SIG-M5 treated with dmso at 0.1 percent for 504 hours (cell line): ENCODE results near the gene PABPC1L.
"Not testable (repeated sequence)": the region's sequence is repeated elsewhere in the genome, so short reads cannot be mapped to it uniquely, and the experiment has no call there.

ENCODE experiments used
- DNase-seq: peaks from one replicate; lab custom pipeline; 2025; ENCODE audit not compliant: unreplicated experiment; lab: John Stamatoyannopoulos, UW

The PABPC1L gene

GRCh38 chr20:44909872-44910689, at the start of gene PABPC1L:
PABPC1L (plus strand) TSS chr20:44910060; CDS start chr20:44910144, 84 bp downstream.
- peak; percentile 58 for DNase-seq

GRCh38 chr20:44861531-44862006, 48.3 kb upstream of the PABPC1L start:
- DNase-seq, result no peak

- no peak for DNase-seq
These were observed 47.6 kb upstream of the PABPC1L start for GRCh38 chr20:44862286-44862685.

GRCh38 chr20:44863365-44864084, 46.3 kb upstream of the PABPC1L start:
- DNase-seq, result not testable (repeated sequence)

- not testable (repeated sequence) for DNase-seq
These were observed 45.4 kb upstream of the PABPC1L start for GRCh38 chr20:44864493-44864892.

- DNase-seq, result no peak
These were observed 43.0 kb upstream of the PABPC1L start for GRCh38 chr20:44866703-44867335.

- no peak for DNase-seq
These were observed 40.4 kb upstream of the PABPC1L start for GRCh38 chr20:44869471-44869870.

GRCh38 chr20:44882360-44882759, 27.5 kb upstream of the PABPC1L start:
- DNase-seq, result not testable (repeated sequence)

GRCh38 chr20:44883214-44883902, 26.5 kb upstream of the PABPC1L start:
- no peak for DNase-seq

- no peak for DNase-seq
These were observed 24.9 kb upstream of the PABPC1L start for GRCh38 chr20:44884907-44885391.

GRCh38 chr20:44885392-44886265, 24.2 kb upstream of the PABPC1L start, which contains the start of gene YWHAB:
YWHAB (plus strand) TSS chr20:44885705; CDS start chr20:44901534, 15,829 bp downstream.
- DNase-seq, result peak; percentile 98

- DNase-seq, result no peak
These were observed 23.6 kb upstream of the PABPC1L start for GRCh38 chr20:44886266-44886651.

GRCh38 chr20:44886828-44887227, 23.0 kb upstream of the PABPC1L start:
- no peak for DNase-seq

GRCh38 chr20:44887466-44887865, 22.4 kb upstream of the PABPC1L start:
- DNase-seq, result no peak

- DNase-seq, result peak; percentile 71
These were observed 21.4 kb upstream of the PABPC1L start for GRCh38 chr20:44888226-44889103.

GRCh38 chr20:44891826-44892225, 18.0 kb upstream of the PABPC1L start:
- DNase-seq, result no peak

- no peak for DNase-seq
These were observed 14.9 kb upstream of the PABPC1L start for GRCh38 chr20:44894959-44895358.

GRCh38 chr20:44896583-44896982, 13.3 kb upstream of the PABPC1L start:
- peak; percentile 94 for DNase-seq

GRCh38 chr20:44897133-44897532, 12.7 kb upstream of the PABPC1L start:
- DNase-seq, result no peak
